ENCODE measurements around the gene MTA3.

GRCh38 chr2:42761554-42761953 is 193.1 kb downstream of the MTA3 start:
- TF ChIP-seq POLR2A (IDR thresholded peaks at IDR 0.05) (no peak), CTCF (IDR thresholded peaks at IDR 0.05 in 4 of 5, conservative IDR thresholded peaks at IDR 0.05 in 1 of 5) (no peak)
